H54 (cell line): ENCODE measurements around the gene CRYGB.
"Not testable (repeated sequence)": the region's sequence is repeated elsewhere in the genome, so short reads cannot be mapped to it uniquely, and the experiment has no call there.

ENCODE experiments used
- DNase-seq: peaks from one replicate; pipeline ENCODE4 v3.0.0; 2011; ENCODE audit warnings: low spot score, mixed read lengths; ENCODE audit not compliant: insufficient read length
- FAIRE-seq: peaks from 3 replicates; lab custom pipeline; 2011; peaks lifted over from hg19 to GRCh38; lab: Jason Lieb, UNC
- POLR2A ChIP-seq: IDR thresholded peaks from 2 replicates; pipeline ENCODE4 v1.6.1; 2011; ENCODE audit warnings: low read depth, mild to moderate bottlenecking, low read length

The CRYGB gene

GRCh38 chr2:208142240-208142924 lies 3.6 kb downstream of the CRYGB start:
- TF ChIP-seq POLR2A = no peak
- DNase-seq (no peak), FAIRE-seq (no peak)

GRCh38 chr2:208139447-208139846 lies 6.5 kb downstream of the CRYGB start:
- TF ChIP-seq POLR2A = no peak
- FAIRE-seq (no peak), DNase-seq (no peak)

- FAIRE-seq, DNase-seq: not testable (repeated sequence)
Observed at GRCh38 chr2:208138334-208138733, 7.6 kb downstream of the CRYGB start.

- FAIRE-seq = no peak
Observed at GRCh38 chr2:208136716-208137094, 9.3 kb downstream of the CRYGB start.

GRCh38 chr2:208135794-208136715 lies 9.9 kb downstream of the CRYGB start:
- no peak for TF ChIP-seq POLR2A
- no peak for FAIRE-seq
- no peak for DNase-seq

More at GRCh38 chr2:208136716-208137094, 9.3 kb downstream of the CRYGB start:
- no peak for TF ChIP-seq POLR2A
- no peak for DNase-seq

GRCh38 chr2:208134928-208135586 lies 10.9 kb downstream of the CRYGB start:
- no peak for FAIRE-seq
- no peak for TF ChIP-seq POLR2A
- DNase-seq = no peak

- FAIRE-seq (no peak), DNase-seq (no peak)
- TF ChIP-seq POLR2A = no peak
Observed at GRCh38 chr2:208130712-208131110, 15.2 kb downstream of the CRYGB start.

GRCh38 chr2:208129744-208130711 lies 15.9 kb downstream of the CRYGB start, which contains the start of gene CRYGC:
Gene CRYGC (minus strand): TSS chr2:208129828. CDS start chr2:208129792, 36 bp downstream.
- DNase-seq = peak; percentile 32
- no peak for FAIRE-seq
- no peak for TF ChIP-seq POLR2A

- no peak for TF ChIP-seq POLR2A
- FAIRE-seq (no peak), DNase-seq (no peak)
Observed at GRCh38 chr2:208128136-208128535, 17.8 kb downstream of the CRYGB start.

GRCh38 chr2:208127090-208127489 lies 18.9 kb downstream of the CRYGB start:
- TF ChIP-seq POLR2A = no peak
- FAIRE-seq (no peak), DNase-seq (no peak)

- FAIRE-seq = no peak
- DNase-seq = no peak
- TF ChIP-seq POLR2A = no peak
Observed at GRCh38 chr2:208125251-208125650, 20.7 kb downstream of the CRYGB start.

- DNase-seq, FAIRE-seq: not testable (repeated sequence)
Observed at GRCh38 chr2:208124013-208124715, 21.8 kb downstream of the CRYGB start, which contains the start of gene CRYGD. Gene CRYGD (minus strand): TSS chr2:208124524. CDS start chr2:208124473, 51 bp downstream.
